Fibroblast of villous mesenchyme (primary cell): ENCODE measurements around the gene GLIPR2. TPM values are rescaled to one million over a fixed set of nuclear protein-coding genes. Genes with fewer than 3 reads are reported as not detected.
"Not testable (repeated sequence)": the region's sequence is repeated elsewhere in the genome, so short reads cannot be mapped to it uniquely, and the experiment has no call there.

Experiments
- DNase-seq: peaks from one replicate; pipeline ENCODE4 v3.0.0-alpha.2; 2010; ENCODE audit warnings: low read depth
- H3K4me3 ChIP-seq: 2 replicates; pipeline ENCODE4 v1.5.1; 2011; ENCODE audit warnings: low read depth, mild to moderate bottlenecking, low read length
- total RNA-seq: library from RNA; depleted of rRNA; stranded (reverse); fragments of >200 nt; gene quantifications from 2 replicates; pipeline ENCODE4 v1.2.3, GENCODE V29; 2012
- TF ChIP-seq, protein P1 (sequence below): IDR thresholded peaks from 2 replicates; pipeline ENCODE4 v1.5.1; 2012; ENCODE audit warnings: low read depth, mild to moderate bottlenecking, low read length; ENCODE audit not compliant: insufficient read depth

GLIPR2 gene
- total RNA-seq, 1 donor, result 29.4 TPM

DNA sequence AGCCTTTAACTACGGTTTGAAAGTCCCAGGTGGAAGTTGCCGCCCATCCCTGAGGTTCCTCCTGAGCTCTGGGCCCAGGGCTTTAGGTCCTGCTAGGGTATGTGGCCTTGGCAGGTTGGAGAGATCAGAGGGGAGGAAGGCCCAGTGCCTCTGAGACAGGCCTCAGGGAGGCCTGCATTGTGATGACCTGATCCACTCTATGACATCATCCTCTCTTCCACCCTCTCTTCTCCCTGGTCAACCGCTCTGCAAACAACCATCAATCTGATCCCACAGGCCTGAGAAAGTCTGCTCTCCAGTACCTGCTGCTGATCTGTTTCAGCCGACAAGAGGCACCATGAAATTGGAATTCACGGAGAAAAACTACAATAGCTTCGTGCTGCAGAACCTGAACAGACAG is 32.6 kb downstream of the GLIPR2 start, which contains the start of gene CCIN:
TSS of gene CCIN (plus strand) at position 223 of the 400 bp plus-strand sequence. CDS start at position 338, 115 bp downstream.
- TF ChIP-seq, protein P1, sequence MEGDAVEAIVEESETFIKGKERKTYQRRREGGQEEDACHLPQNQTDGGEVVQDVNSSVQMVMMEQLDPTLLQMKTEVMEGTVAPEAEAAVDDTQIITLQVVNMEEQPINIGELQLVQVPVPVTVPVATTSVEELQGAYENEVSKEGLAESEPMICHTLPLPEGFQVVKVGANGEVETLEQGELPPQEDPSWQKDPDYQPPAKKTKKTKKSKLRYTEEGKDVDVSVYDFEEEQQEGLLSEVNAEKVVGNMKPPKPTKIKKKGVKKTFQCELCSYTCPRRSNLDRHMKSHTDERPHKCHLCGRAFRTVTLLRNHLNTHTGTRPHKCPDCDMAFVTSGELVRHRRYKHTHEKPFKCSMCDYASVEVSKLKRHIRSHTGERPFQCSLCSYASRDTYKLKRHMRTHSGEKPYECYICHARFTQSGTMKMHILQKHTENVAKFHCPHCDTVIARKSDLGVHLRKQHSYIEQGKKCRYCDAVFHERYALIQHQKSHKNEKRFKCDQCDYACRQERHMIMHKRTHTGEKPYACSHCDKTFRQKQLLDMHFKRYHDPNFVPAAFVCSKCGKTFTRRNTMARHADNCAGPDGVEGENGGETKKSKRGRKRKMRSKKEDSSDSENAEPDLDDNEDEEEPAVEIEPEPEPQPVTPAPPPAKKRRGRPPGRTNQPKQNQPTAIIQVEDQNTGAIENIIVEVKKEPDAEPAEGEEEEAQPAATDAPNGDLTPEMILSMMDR, result no peak
- H3K4me3 ChIP-seq, result no peak within 1 kb of the TSS
- DNase-seq, result no peak

DNA sequence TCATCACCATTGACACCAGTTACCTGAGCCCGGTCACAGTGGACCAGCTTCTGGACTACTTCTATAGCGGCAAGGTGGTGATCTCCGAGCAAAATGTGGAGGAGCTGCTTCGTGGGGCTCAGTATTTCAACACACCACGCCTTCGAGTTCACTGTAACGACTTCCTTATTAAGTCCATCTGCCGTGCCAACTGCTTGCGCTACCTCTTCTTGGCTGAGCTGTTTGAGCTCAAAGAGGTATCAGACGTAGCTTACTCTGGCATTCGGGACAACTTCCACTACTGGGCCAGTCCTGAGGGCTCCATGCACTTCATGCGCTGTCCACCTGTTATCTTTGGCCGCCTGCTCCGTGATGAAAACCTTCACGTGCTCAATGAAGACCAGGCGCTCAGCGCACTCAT is 33.2 kb downstream of the GLIPR2 start:
- no peak for DNase-seq
- TF ChIP-seq, protein P1, result no peak
- no peak overlapping the region for H3K4me3 ChIP-seq

DNA sequence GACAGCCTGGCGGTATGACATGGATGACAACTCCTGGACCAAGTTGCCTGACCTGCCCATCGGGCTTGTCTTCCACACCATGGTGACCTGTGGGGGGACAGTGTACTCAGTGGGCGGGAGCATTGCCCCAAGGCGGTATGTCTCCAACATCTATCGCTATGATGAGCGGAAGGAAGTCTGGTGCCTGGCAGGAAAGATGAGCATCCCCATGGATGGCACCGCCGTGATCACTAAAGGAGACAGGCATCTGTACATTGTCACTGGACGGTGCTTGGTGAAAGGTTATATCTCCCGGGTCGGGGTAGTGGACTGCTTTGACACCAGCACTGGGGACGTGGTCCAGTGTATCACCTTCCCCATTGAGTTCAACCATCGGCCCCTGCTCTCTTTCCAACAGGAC is 34.0 kb downstream of the GLIPR2 start:
- DNase-seq, result no peak
- TF ChIP-seq, protein P1, result no peak
- no peak overlapping the region for H3K4me3 ChIP-seq

DNA sequence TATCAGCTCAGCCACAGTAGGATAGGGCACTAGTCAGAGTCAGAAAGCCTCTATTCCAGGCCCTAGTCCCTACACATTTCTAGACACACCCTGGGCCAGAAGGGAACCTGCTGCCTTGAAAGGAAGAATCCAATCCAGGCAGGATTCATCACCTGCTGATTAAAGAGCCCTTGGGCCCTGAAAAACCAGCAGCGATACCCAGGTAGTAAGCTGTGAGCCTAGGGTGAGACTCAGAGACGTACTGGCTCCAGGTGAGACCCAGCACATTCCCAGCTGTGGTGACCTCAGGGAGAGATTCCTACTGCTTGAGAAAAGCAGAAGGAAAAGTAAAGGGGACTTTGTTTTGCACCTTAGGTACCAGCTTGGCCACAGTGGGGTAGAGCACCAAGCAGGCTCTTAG is 37.3 kb downstream of the GLIPR2 start:
- no peak overlapping the region for H3K4me3 ChIP-seq
- TF ChIP-seq, protein P1, result no peak
- DNase-seq, result no peak

DNA sequence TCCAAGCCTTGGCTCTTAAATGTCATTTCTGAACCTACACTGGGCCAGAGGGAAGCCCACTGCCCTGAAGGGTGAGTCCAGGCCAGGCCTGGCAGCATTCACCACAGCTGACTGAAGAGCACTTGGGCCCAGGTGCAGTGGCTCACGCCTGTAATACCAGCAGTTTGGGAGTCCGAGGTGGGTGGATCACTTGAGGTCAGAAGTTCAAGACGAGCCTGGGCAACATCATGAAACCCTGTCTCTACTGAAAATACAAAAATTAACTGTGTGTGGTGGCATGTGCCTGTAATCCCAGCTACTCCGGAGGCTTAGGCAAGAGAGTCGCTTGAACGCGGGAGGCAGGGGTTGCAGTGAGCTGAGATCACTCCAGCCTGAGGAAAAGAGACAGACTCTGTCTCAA is 37.7 kb downstream of the GLIPR2 start:
- no peak for DNase-seq
- no peak overlapping the region for H3K4me3 ChIP-seq
- TF ChIP-seq, protein P1, result no peak

DNA sequence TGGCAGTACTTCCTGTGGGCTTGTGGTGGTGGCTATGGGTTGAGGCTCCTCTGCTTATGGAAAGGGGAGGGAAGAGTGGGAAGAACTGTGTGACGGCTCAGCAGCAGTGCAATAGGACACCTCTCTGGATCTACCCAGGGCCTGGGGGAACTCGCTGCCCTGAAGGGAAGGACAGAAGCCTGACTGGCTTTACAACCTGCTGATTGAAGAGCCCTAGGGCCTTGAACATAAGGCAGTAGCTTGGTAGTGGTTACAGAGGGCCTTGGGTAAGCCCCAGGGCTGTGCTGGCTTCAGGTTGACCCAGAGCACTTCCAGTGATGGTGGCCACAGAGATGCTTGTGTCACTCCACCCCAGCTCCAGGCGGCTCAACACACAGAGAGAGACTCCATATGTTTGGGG is 38.2 kb downstream of the GLIPR2 start:
- no peak overlapping the region for H3K4me3 ChIP-seq
- no peak for DNase-seq
- TF ChIP-seq, protein P1, result no peak

DNA sequence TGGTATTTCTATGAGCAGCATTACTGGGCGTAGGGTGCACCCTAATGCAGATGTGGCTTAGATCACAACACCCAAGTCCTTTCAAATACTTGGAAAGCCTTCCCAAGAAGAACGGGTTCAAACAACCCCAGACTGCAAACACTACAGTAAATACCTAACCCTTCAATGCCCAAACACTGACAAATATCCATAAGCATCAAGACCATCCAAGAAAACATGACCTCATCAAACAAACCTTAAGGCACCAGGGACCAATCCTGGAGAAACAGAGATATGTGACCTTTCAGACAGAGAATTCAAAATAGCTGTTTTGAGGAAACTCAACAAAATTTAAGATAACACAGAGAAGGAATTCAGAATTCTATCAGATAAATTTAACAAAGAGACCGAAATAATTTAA is 38.7 kb downstream of the GLIPR2 start:
- not testable (repeated sequence) for H3K4me3 ChIP-seq, DNase-seq

DNA sequence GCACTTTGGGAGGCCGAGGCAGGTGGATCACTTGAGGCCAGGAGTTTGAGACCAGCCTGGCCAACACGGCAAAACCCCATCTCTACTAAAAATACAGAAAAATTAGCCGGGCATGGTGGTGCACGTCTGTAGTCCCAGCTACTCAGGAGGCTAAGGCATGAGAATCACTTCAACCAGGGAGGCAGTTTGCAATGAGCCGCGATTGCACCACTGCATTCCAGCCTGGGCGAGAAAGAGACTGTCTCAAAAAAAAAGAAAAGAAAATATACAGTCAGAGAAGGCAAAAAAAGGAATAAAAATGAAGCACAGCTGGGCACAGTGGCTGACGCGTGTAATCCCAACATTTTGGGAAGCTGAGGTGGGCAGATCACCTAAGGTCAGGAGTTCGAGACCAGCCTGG is 40.0 kb downstream of the GLIPR2 start:
- H3K4me3 ChIP-seq, DNase-seq: not testable (repeated sequence)
